DOHH2 (cell line): ENCODE measurements around the gene CASQ1.

Experiments
- EZH2phosphoT487 ChIP-seq: fragments of 200-600 bp; sonication (generic); IDR thresholded peaks from 2 replicates; pipeline ENCODE4 v1.6.1; 2017; ENCODE audit warnings: borderline replicate concordance, mild to moderate bottlenecking, antibody characterized with exemption, low read length, moderate library complexity, mixed read lengths
- TF ChIP-seq, protein P1 (sequence below): fragments of 200-600 bp; sonication (generic); IDR thresholded peaks from one replicate; pipeline ENCODE4 v1.5.1; 2014; ENCODE audit warnings: antibody characterized with exemption, mild to moderate bottlenecking, low read depth, low read length; ENCODE audit not compliant: poor library complexity, severe bottlenecking

DNA sequence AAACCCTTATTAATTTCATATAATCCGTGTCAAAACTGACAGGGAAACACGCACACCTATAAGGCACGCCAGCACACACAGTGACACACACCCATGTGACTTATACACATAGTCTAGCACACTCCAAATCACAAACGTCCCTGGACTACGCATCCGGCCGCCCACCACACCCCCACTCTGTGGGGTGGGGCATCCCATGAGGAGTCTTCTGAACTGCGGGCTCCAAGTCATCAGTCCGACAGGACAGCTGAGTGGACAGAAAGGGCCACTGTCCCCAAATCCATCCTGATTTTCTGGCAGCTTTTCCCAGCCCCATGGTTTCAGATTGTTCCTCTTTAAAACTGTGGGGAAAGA is 15.6 kb downstream of the CASQ1 start:
- TF ChIP-seq, protein P1, sequence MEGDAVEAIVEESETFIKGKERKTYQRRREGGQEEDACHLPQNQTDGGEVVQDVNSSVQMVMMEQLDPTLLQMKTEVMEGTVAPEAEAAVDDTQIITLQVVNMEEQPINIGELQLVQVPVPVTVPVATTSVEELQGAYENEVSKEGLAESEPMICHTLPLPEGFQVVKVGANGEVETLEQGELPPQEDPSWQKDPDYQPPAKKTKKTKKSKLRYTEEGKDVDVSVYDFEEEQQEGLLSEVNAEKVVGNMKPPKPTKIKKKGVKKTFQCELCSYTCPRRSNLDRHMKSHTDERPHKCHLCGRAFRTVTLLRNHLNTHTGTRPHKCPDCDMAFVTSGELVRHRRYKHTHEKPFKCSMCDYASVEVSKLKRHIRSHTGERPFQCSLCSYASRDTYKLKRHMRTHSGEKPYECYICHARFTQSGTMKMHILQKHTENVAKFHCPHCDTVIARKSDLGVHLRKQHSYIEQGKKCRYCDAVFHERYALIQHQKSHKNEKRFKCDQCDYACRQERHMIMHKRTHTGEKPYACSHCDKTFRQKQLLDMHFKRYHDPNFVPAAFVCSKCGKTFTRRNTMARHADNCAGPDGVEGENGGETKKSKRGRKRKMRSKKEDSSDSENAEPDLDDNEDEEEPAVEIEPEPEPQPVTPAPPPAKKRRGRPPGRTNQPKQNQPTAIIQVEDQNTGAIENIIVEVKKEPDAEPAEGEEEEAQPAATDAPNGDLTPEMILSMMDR, result no peak
- TF ChIP-seq EZH2phosphoT487, result no peak
